Hippocampal formation (tissue), 2 donors: ENCODE data around the gene REV1.

ENCODE experiments used
- DNase-seq, 2 donors: peaks; one replicate each; lab custom pipeline; 2025; lab: John Stamatoyannopoulos, UW

The REV1 gene

GRCh38 chr2:99450199-99450598 lies 39.6 kb downstream of the REV1 start:
- no peak for DNase-seq

GRCh38 chr2:99448556-99448955 lies 41.3 kb downstream of the REV1 start:
- no peak for DNase-seq

GRCh38 chr2:99445065-99445464 lies 44.8 kb downstream of the REV1 start:
- DNase-seq, result no peak

- no peak for DNase-seq
Observed at GRCh38 chr2:99444222-99444621, 45.6 kb downstream of the REV1 start.

- no peak for DNase-seq
Observed at GRCh38 chr2:99442837-99443236, 47.0 kb downstream of the REV1 start.

- DNase-seq, result no peak
Observed at GRCh38 chr2:99439971-99440505, 49.8 kb downstream of the REV1 start.

- no peak for DNase-seq
Observed at GRCh38 chr2:99436874-99437273, 52.9 kb downstream of the REV1 start.

- DNase-seq, result no peak
Observed at GRCh38 chr2:99433340-99433739, 56.5 kb downstream of the REV1 start.

GRCh38 chr2:99431587-99432275 lies 58.1 kb downstream of the REV1 start:
- no peak for DNase-seq

GRCh38 chr2:99430614-99431291 lies 59.1 kb downstream of the REV1 start:
- no peak for DNase-seq

GRCh38 chr2:99425022-99425421 lies 64.8 kb downstream of the REV1 start:
- no peak for DNase-seq

GRCh38 chr2:99424371-99424770 lies 65.4 kb downstream of the REV1 start:
- no peak for DNase-seq

GRCh38 chr2:99422599-99422998 lies 67.2 kb downstream of the REV1 start:
- no peak for DNase-seq

- no peak for DNase-seq
Observed at GRCh38 chr2:99421469-99421868, 68.3 kb downstream of the REV1 start.

GRCh38 chr2:99420751-99421299 lies 69.0 kb downstream of the REV1 start:
- DNase-seq, result no peak

GRCh38 chr2:99420031-99420430 lies 69.8 kb downstream of the REV1 start:
- no peak for DNase-seq

GRCh38 chr2:99417396-99417795 lies 72.4 kb downstream of the REV1 start:
- no peak for DNase-seq

GRCh38 chr2:99414566-99414965 lies 75.3 kb downstream of the REV1 start:
- DNase-seq, result no peak

GRCh38 chr2:99410276-99410675 lies 79.5 kb downstream of the REV1 start:
- no peak for DNase-seq

- no peak for DNase-seq
Observed at GRCh38 chr2:99406137-99406536, 83.7 kb downstream of the REV1 start.

GRCh38 chr2:99404797-99405669 lies 84.8 kb downstream of the REV1 start:
- no peak for DNase-seq
